IgD-negative memory B cell (primary cell): Measurements from ENCODE around the gene GPR25. TPM values are rescaled to one million over a fixed set of nuclear protein-coding genes. Genes with fewer than 3 reads are reported as not detected.
A peak's percentile ranks its signal among the peaks of the same experiment; 100 is the strongest.

Experiments
- H3K27ac Mint-ChIP-seq, 3 donors: one replicate each; pipeline ENCODE4 v1.8.0; 2020 to 2022; ENCODE audit warnings: mild to moderate bottlenecking in 3 of 3, mixed read lengths in 3 of 3, moderate library complexity in 1 of 3
- H3K27me3 Mint-ChIP-seq: one replicate; pipeline ENCODE4 v1.8.0; 2021; ENCODE audit warnings: mixed read lengths
- H3K36me3 Mint-ChIP-seq: one replicate; pipeline ENCODE4 v1.8.0; 2020; ENCODE audit warnings: mild to moderate bottlenecking, mixed read lengths
- H3K4me1 Mint-ChIP-seq, 3 donors: one replicate each; pipeline ENCODE4 v1.8.0; 2020 to 2022; ENCODE audit warnings: mixed read lengths in 3 of 3, mild to moderate bottlenecking in 1 of 3
- H3K4me3 Mint-ChIP-seq, 4 donors: one replicate each; pipeline ENCODE4 v1.8.0; 2020 to 2022; ENCODE audit warnings: mild to moderate bottlenecking in 4 of 4, mixed read lengths in 4 of 4, moderate library complexity in 3 of 4
- H3K9me3 Mint-ChIP-seq, 3 donors: one replicate each; pipeline ENCODE4 v1.8.0; 2020 to 2021; ENCODE audit warnings: mixed read lengths in 3 of 3, mild to moderate bottlenecking in 1 of 3
- polyA plus RNA-seq: library from polyadenylated mRNA; unstranded; fragments of 300-500 nt; fragmentation: Illumina TruSeq; gene quantifications from one replicate; pipeline ENCODE4 v1.2.3, GENCODE V29; 2021

The GPR25 gene
- polyA plus RNA-seq, 1 donor from 2014 or later = 41.1 TPM

DNA sequence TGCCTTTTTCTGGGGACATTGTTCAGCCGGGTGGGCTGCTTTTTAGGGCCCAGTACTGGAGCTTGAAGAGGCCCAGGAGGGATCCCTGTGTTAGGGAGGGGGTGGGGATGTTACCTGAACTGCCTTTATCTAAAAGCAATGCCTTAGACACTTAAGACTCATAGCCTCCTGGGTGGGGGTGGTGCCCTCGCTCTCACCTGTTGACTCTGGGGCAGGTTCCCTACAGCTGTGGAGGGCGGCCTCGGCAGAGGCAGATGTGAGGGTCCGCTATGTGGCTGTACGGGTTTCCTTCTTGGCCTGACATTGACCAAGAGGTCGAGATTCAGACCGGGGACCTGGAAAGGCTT lies 22.6 kb downstream of the GPR25 start:
- H3K4me1 Mint-ChIP-seq = peaks cover 13 to 19% (median 17%) of the 10 kb centered on the region in 3 donors
- H3K27me3 Mint-ChIP-seq = peaks cover 7% of the 10 kb centered on the region
- H3K4me3 Mint-ChIP-seq = peak overlapping the region in 2 of 4 donors; percentile 44 to 47
- no peak overlapping the region for H3K27ac Mint-ChIP-seq
- peaks cover 5% of the 10 kb centered on the region for H3K36me3 Mint-ChIP-seq
- H3K9me3 Mint-ChIP-seq = no peaks in the 10 kb centered on the region

DNA sequence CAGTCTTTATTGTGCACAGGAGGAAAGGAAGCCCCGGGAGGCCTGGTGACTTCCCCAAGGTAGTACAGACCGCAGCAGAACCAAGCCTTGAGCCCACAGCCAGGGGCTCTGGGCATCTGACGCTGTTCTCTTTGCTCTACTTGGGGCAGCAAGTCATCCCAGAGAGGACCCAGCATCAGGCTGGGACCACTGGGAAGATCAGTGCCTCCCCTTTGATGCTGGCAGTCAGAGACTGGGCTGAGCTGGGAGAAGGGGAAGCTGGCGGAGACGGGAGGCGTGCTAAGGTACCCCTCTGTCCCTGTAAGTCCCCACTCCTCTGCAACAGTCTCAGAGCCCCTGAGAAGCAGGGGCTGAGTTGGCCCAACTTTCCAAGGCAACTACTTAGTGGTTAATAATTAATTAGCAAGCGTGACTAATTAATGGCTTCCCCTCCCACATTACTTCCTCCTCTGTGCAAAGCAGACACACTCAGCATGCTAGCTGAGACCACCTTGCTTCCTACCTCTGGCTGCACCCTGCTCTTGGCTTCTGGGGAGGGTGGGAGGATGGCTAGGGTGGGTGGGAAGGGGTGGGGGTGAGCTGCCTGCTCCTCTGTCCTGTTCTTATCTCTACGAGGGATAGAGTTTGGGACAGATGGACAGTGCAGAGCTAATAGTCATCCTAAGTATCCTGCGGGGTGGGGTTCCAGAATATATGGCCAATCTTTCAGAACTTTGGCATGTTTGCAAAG lies 23.2 kb downstream of the GPR25 start:
- peaks cover 7% of the 10 kb centered on the region for H3K27me3 Mint-ChIP-seq
- peaks cover 3% of the 10 kb centered on the region for H3K36me3 Mint-ChIP-seq
- H3K9me3 Mint-ChIP-seq = no peaks in the 10 kb centered on the region
- H3K27ac Mint-ChIP-seq = no peak overlapping the region
- peak overlapping the region in 2 of 4 donors; percentile 44 to 60 for H3K4me3 Mint-ChIP-seq
- peaks cover 8 to 15% (median 14%) of the 10 kb centered on the region in 3 donors for H3K4me1 Mint-ChIP-seq

DNA sequence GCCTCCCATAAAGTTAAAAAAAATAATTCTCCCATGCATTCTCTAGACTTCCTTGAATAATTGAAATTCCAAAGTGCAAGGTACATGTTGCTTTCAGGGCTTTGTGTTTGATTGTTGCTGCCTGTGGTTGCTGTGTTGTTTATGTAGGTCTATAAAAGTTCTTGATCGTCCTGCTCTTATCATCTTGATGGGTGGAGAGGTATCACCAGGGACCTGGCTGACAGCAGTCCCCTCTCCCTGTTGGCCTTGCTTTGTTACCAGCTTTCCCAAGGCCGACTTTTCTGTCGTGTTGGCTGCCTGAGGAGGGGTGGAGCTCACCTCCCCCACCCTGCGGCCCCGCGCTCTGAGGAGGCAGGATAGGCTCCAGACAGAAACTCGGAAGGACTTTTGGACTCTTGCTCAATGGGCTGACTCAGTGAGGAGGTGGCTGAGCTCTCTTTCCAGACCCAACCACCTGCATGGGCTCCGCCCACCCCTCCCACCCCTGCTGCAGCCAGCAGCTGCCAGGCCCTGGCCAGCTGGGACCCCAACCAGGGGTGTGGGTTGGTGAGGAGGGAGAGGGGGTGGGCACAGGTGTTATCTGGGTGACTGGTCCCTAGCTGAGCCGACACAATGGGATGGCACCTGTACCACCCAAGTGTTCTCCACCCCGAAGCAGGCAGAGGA lies 23.9 kb downstream of the GPR25 start:
- no peaks in the 10 kb centered on the region for H3K9me3 Mint-ChIP-seq
- peaks cover 4% of the 10 kb centered on the region for H3K27me3 Mint-ChIP-seq
- peaks cover 3% of the 10 kb centered on the region for H3K36me3 Mint-ChIP-seq
- H3K4me3 Mint-ChIP-seq = peak overlapping the region in 1 of 4 donors; percentile 54
- H3K4me1 Mint-ChIP-seq = peaks cover 5 to 15% (median 14%) of the 10 kb centered on the region in 3 donors
- H3K27ac Mint-ChIP-seq = no peak overlapping the region

DNA sequence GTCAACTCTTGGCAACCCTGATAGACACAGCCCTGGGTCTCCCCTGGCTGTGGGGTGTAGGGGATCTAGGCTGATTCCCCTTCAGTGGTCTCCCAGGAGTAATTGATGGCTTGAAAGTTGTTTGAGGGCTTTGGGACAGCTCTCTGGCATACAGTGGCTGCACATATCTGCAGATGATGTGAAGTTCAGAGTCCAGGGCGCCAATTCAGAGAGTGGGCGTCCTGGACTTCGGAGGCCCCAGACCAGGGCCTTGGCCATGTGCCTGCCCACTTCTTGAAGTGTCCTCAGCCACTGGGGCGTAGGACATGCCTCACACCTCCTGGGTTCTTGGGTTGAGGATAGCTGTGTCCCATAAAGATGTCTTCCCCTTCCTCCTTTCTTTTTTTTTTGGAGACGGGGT lies 24.5 kb downstream of the GPR25 start:
- no peak overlapping the region for H3K4me3 Mint-ChIP-seq
- peaks cover 0 to 15% (median 11%) of the 10 kb centered on the region in 3 donors for H3K4me1 Mint-ChIP-seq
- H3K27me3 Mint-ChIP-seq = no peaks in the 10 kb centered on the region
- H3K9me3 Mint-ChIP-seq = no peaks in the 10 kb centered on the region
- H3K27ac Mint-ChIP-seq = no peak overlapping the region
- peaks cover 3% of the 10 kb centered on the region for H3K36me3 Mint-ChIP-seq

DNA sequence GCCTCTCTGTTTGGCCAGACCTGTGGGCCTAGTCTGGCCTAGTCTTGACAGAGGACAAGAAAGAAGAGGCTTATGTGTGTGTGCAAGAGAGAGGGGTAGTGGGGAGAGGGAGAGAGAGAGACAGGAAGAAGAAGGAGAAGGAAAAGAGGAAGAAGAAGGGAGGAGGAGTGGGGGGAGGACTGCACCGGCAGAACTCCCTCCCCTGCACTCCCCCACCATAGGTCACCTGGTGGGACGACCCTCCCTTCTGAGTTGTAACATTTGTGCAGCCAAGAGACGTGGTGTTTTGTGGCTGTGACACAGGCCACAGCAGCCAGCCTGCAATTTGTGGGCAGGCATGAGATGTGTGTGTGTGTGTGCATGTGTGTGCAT lies 26.2 kb downstream of the GPR25 start:
- peaks cover 0 to 3% (median 0%) of the 10 kb centered on the region in 3 donors for H3K9me3 Mint-ChIP-seq
- no peak overlapping the region for H3K4me3 Mint-ChIP-seq
- peaks cover 3 to 20% (median 14%) of the 10 kb centered on the region in 3 donors for H3K4me1 Mint-ChIP-seq
- H3K36me3 Mint-ChIP-seq = peaks cover 3% of the 10 kb centered on the region
- H3K27me3 Mint-ChIP-seq = no peaks in the 10 kb centered on the region
- no peak overlapping the region for H3K27ac Mint-ChIP-seq

DNA sequence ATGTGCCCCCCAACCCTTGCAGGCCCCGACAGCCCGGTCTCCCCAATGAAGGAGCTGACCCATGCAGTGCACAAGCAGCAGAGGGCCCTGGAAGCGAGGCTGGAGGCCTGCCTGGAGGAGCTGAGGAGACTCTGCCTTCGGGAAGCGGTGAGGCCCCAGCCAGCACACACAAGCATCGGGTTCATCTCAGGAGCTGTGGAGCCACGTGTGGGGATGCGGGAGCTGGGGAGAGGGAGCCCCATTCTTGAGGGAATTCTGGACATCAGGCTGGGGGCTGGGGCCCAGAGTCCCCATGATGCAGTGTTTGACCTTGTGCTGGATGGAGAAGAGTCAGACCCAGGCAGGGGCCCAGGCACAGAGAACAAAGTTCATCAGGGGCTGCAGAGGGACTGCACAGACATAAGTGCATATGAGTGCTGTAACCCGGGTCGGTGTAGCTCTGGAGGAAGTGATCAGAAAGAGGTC lies 26.7 kb downstream of the GPR25 start:
- no peak overlapping the region for H3K27ac Mint-ChIP-seq
- H3K36me3 Mint-ChIP-seq = peaks cover 3% of the 10 kb centered on the region

DNA sequence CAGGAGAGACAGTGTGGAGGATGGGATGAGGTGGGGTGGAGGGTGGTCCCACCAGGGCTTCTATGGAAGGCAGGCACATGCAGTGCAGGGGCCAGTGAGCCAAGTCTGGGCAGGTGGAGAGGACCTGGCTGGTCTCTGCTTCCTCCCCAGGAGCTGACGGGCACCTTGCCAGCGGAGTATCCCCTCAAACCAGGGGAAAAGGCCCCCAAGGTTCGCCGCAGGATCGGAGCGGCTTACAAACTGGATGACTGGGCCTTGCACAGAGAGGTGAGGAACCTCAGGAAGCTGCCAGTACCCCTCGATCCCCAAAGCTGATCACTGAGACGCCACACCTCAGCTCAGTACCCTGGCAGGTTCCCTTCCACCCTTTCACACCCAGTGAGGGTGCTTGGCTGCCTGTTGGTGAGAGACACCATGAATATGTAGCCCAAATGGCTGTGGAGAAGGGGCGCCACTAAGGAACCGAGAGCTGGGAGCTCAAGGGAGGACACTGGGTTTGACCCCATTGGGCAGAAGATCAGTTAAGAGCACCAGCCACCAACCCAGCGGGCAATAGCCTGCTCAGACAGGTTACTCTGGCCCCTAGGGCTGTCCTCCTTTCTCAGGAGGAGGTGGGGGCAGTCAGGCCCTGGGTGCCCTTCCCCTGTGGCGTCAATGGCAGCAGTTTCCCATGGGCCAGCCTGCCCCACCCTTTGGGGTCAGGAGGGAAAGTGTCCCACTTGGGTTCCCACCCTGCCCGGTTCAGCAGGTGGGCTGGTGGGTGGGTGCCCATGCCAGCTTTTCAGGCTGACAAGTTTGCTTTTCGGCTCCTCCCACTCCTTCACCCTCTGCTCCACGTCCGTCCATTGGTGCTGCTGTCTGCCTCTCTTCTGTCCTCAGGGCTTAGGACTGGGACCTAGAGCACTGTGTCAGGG lies 27.4 kb downstream of the GPR25 start:
- Mint-ChIP-seq H3K9me3 (peaks cover 0 to 3% (median 0%) of the 10 kb centered on the region in 3 donors), H3K27ac (no peak overlapping the region), H3K4me3 (no peak overlapping the region), H3K4me1 (peaks cover 3 to 20% (median 14%) of the 10 kb centered on the region in 3 donors), H3K36me3 (peaks cover 3% of the 10 kb centered on the region), H3K27me3 (no peaks in the 10 kb centered on the region)

More for the DNA sequence above, 26.7 kb downstream of the GPR25 start:
- Mint-ChIP-seq H3K9me3 (peaks cover 0 to 3% (median 0%) of the 10 kb centered on the region in 3 donors), H3K27me3 (no peaks in the 10 kb centered on the region), H3K4me3 (no peak overlapping the region), H3K4me1 (peaks cover 3 to 20% (median 14%) of the 10 kb centered on the region in 3 donors)

DNA sequence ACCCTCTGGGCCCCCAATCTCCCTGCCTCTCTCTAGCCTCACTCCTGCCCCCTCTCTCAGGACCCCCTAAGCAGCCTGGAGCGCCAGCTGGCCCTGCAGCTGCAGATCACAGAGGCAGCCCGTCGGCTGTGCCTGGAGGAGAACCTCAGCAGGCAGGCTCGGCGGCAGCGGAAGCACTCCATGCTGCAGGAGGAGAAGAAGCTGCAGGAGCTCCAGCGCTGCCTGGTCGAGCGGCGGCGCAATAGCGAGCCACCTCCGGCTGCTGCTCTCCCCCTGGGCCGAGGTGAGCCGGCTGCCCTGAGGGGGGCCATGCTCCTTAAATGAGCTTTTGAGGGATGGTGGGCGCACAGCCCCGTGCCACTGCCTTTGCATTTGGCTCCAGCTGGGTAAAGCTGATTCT lies 28.1 kb downstream of the GPR25 start:
- no peaks in the 10 kb centered on the region for H3K27me3 Mint-ChIP-seq
- no peak overlapping the region for H3K4me3 Mint-ChIP-seq
- no peak overlapping the region for H3K27ac Mint-ChIP-seq
- peaks cover 0 to 3% (median 0%) of the 10 kb centered on the region in 3 donors for H3K9me3 Mint-ChIP-seq
- peaks cover 3 to 15% (median 11%) of the 10 kb centered on the region in 3 donors for H3K4me1 Mint-ChIP-seq
- peaks cover 3% of the 10 kb centered on the region for H3K36me3 Mint-ChIP-seq

DNA sequence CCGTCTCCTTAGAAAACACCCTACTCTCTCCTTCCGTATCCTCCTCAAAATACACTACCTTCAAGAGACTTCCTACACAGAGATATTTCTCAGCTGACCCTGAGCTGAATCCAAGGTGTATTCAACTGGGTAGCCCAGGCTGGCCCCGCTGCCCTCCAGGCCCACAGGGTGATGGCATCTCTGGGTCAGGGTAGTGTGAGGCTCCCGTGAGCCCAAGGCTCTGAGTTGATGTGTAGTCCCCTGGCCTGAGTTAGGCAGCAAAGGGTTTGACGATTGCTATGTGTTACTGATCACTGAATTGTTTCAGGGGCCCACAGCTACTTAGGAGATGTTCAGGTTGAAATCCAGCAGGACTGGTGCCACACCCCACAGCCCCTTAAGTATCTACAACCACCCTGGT lies 28.6 kb downstream of the GPR25 start:
- Mint-ChIP-seq H3K4me1 (peaks cover 3 to 10% (median 8%) of the 10 kb centered on the region in 3 donors), H3K27ac (peak overlapping the region in 1 of 3 donors; percentile 87), H3K36me3 (peaks cover 3% of the 10 kb centered on the region), H3K4me3 (no peak overlapping the region), H3K27me3 (no peaks in the 10 kb centered on the region), H3K9me3 (peaks cover 0 to 3% (median 0%) of the 10 kb centered on the region in 3 donors)

DNA sequence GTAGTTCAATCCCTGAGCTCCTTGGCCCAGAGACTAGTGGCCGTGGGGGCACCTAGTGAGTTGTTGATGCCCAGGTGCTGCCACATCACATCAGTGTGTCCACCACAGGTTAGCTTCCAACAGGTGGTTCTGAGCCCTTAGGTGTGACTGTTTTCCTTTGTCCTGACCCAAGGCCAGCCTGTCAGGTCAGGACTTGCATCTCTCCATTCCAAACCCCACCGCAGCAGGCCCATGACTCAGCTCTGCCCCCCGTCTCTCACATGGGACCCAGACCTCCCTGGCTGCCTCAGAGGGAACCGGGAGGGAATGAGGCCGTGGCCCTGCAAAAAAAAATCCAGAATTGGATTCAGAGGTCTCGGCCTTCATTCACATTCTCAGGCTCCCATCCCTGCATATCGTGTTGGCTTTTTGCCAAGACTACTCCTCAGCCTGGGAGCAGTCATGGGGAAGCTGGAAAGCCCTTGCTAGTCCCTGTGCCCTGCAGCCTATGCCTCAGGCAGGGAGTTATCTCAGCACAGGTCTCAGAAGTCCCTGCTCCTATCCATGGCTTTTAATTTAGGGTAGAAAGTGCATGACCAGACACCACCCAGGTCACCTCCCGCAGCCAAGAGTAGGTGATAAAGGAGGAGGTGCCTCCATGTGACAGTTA lies 29.1 kb downstream of the GPR25 start:
- peaks cover 3% of the 10 kb centered on the region for H3K36me3 Mint-ChIP-seq
- peak overlapping the region in 1 of 3 donors; percentile 87 for H3K27ac Mint-ChIP-seq
- H3K27me3 Mint-ChIP-seq = no peaks in the 10 kb centered on the region
- no peak overlapping the region for H3K4me3 Mint-ChIP-seq
- H3K4me1 Mint-ChIP-seq = peaks cover 3 to 6% (median 5%) of the 10 kb centered on the region in 3 donors
- H3K9me3 Mint-ChIP-seq = peaks cover 0 to 3% (median 0%) of the 10 kb centered on the region in 3 donors

DNA sequence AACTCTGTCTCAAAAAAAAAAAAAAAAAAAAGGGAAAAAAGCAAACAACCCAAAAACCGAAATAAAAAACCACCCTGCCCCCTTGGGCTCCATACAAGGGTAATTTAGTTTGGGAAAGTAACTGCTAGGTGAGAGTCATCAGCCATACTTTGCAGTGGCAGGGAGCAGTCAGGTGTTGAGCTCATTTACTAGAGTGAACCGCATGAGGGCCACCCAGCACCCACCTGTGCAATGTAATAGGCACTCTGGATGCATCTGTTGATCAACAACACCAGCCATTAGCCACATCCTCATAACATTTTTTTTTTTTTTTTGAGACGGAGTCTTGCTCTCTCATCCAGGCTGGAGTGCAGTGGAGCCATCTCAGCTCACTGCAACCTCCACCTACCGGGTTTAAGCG lies 31.0 kb downstream of the GPR25 start:
- Mint-ChIP-seq H3K36me3 (no peaks in the 10 kb centered on the region), H3K4me3 (no peak overlapping the region), H3K9me3 (peaks cover 0 to 3% (median 0%) of the 10 kb centered on the region in 3 donors), H3K27ac (no peak overlapping the region), H3K4me1 (peaks cover 6 to 8% (median 6%) of the 10 kb centered on the region in 3 donors), H3K27me3 (no peaks in the 10 kb centered on the region)

DNA sequence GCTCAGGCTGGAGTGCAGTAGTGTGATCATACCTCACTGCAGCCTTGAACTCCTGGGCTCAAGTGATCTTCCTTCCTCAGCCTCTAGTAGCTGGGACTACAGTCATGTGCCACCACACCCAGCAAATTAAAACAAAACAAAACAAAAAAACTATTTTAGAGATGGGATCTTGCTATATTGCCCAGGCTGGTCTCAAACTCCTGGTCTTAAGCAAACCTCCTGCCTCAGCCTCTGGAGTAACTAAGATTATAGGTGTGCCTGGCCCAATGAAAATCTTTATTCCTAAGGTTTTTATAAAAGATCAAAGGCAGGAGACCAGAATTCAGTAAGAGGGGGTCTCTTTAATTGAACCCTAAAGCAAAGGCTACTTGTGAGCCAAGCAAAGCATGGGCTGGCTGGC lies 32.0 kb downstream of the GPR25 start:
- H3K9me3 Mint-ChIP-seq = peaks cover 0 to 3% (median 0%) of the 10 kb centered on the region in 3 donors
- no peak overlapping the region for H3K4me3 Mint-ChIP-seq
- H3K36me3 Mint-ChIP-seq = no peaks in the 10 kb centered on the region
- peaks cover 6 to 8% (median 7%) of the 10 kb centered on the region in 3 donors for H3K4me1 Mint-ChIP-seq
- H3K27ac Mint-ChIP-seq = no peak overlapping the region
- H3K27me3 Mint-ChIP-seq = no peaks in the 10 kb centered on the region

DNA sequence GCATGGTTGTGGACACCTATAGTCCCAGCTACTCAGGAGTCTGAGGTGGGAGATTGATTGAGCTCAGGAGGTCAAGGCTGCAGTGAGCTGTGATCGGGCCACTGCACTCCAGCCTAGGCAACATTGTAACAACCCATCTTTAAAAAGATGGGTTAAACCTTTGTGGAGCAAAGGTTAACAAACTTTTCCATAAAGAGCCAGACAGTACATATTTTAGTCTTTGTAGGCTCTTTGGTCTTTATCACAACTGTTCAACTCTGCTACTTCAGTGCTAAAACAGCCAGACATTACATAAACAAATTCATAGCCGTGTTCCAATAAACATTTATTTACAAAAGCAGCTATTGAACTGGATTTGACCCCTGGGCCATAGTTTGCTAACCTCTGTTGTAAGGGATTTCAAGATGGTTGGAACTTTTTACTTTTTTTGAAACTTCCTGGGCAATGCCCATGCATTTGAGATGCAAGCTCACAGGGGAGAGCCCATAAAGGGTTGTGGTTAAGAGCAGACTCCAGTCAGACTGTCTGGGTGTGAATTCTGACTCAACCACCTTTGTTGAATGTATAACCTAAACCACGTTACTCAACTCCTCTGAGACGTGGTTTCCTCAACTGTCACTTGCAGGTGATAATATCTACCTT lies 32.8 kb downstream of the GPR25 start:
- Mint-ChIP-seq H3K9me3 (peaks cover 0 to 3% (median 0%) of the 10 kb centered on the region in 3 donors), H3K27me3 (no peaks in the 10 kb centered on the region), H3K36me3 (no peaks in the 10 kb centered on the region), H3K4me3 (no peak overlapping the region), H3K27ac (no peak overlapping the region), H3K4me1 (peaks cover 6 to 8% (median 8%) of the 10 kb centered on the region in 3 donors)

DNA sequence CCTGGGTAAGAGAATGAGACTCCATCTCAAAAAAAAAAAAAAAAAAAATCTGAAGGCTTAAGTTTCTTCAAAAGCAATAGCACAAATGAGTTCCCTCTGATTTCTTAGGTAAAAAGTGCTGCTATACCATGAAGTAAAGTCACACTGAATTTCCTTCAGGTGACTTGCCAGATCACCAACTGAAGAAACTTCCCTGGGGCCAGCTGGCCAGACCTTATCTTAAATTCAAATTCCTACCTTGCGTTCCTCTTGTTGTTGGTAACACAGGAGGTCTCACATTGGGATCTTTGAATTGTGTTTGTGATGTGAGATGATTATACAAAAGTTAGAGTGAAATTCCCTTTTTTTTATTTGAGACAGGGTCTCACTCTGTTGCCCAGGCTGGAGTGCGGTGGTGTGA lies 33.7 kb downstream of the GPR25 start:
- Mint-ChIP-seq H3K4me3 (no peak overlapping the region), H3K27me3 (no peaks in the 10 kb centered on the region), H3K36me3 (no peaks in the 10 kb centered on the region), H3K9me3 (peaks cover 0 to 3% (median 0%) of the 10 kb centered on the region in 3 donors), H3K27ac (no peak overlapping the region), H3K4me1 (peaks cover 6 to 8% (median 8%) of the 10 kb centered on the region in 3 donors)
